Measurements from ENCODE around the gene IL11. TPM values are rescaled to one million over a fixed set of nuclear protein-coding genes. Genes with fewer than 3 reads are reported as not detected.

The IL11 gene
- total RNA-seq, 4 donors from 2014 or later: 1.6 TPM; not detected in 3

GRCh38 chr19:55325172-55325571 lies 45.1 kb downstream of the IL11 start, which contains the start of gene TMEM150B:
Gene TMEM150B (minus strand): TSS chr19:55325341. CDS start chr19:55321036, 4,305 bp downstream.
- no peak within 1 kb of the TSS for H3K4me3 ChIP-seq
- DNase-seq: no peak

GRCh38 chr19:55324662-55325061 lies 45.6 kb downstream of the IL11 start:
- DNase-seq: no peak
- no peaks in the 10 kb centered on the region for H3K36me3 ChIP-seq
- H3K9me3 ChIP-seq: no peaks in the 10 kb centered on the region
- no peak overlapping the region for H3K4me3 ChIP-seq
- no peaks in the 10 kb centered on the region for H3K27me3 ChIP-seq
- TF ChIP-seq POLR2A (IDR thresholded peaks at IDR 0.05): no peak
- no peak for TF ChIP-seq CTCF (IDR thresholded peaks at IDR 0.05)
- H3K4me1 ChIP-seq: no peaks in the 10 kb centered on the region
- no peak overlapping the region for H3K27ac ChIP-seq
- intact Hi-C loops (cut with DNase I; ENCODE audit: low total_unique reads): no loop called here

More at GRCh38 chr19:55325172-55325571, 45.1 kb downstream of the IL11 start, which contains the start of gene TMEM150B:
- no peaks in the 10 kb centered on the region for H3K36me3 ChIP-seq
- no peaks in the 10 kb centered on the region for H3K4me1 ChIP-seq
- no peaks in the 10 kb centered on the region for H3K9me3 ChIP-seq
- TF ChIP-seq POLR2A (IDR thresholded peaks at IDR 0.05) (no peak), CTCF (IDR thresholded peaks at IDR 0.05) (no peak)
- H3K27ac ChIP-seq: no peak within 1 kb of the TSS
- no peaks in the 10 kb centered on the region for H3K27me3 ChIP-seq
- intact Hi-C loops (cut with DNase I; ENCODE audit: low total_unique reads): no loop called here

GRCh38 chr19:55322204-55322885 lies 47.9 kb downstream of the IL11 start:
- Histone ChIP-seq H3K36me3 (no peaks in the 10 kb centered on the region), H3K4me1 (no peaks in the 10 kb centered on the region), H3K9me3 (no peaks in the 10 kb centered on the region), H3K27me3 (no peaks in the 10 kb centered on the region), H3K4me3 (no peak overlapping the region), H3K27ac (no peak overlapping the region)
- DNase-seq: no peak
- intact Hi-C loops (cut with DNase I; ENCODE audit: low total_unique reads): no loop called here
- TF ChIP-seq CTCF (IDR thresholded peaks at IDR 0.05): no peak
- no peak for TF ChIP-seq POLR2A (IDR thresholded peaks at IDR 0.05)

- H3K27me3 ChIP-seq: no peaks in the 10 kb centered on the region
- no peaks in the 10 kb centered on the region for H3K36me3 ChIP-seq
- H3K4me1 ChIP-seq: no peaks in the 10 kb centered on the region
- H3K27ac ChIP-seq: no peak overlapping the region
- TF ChIP-seq POLR2A (IDR thresholded peaks at IDR 0.05): no peak
- no peak for TF ChIP-seq CTCF (IDR thresholded peaks at IDR 0.05)
- no peak for DNase-seq
- no peaks in the 10 kb centered on the region for H3K9me3 ChIP-seq
- no peak overlapping the region for H3K4me3 ChIP-seq
- intact Hi-C loops (cut with DNase I; ENCODE audit: low total_unique reads): no loop called here
Measured at GRCh38 chr19:55321466-55322137, 48.7 kb downstream of the IL11 start.

- H3K36me3 ChIP-seq: no peaks in the 10 kb centered on the region
- no peaks in the 10 kb centered on the region for H3K27me3 ChIP-seq
- no peak for DNase-seq
- no peak overlapping the region for H3K4me3 ChIP-seq
- intact Hi-C loops (cut with DNase I; ENCODE audit: low total_unique reads): no loop called here
- H3K4me1 ChIP-seq: no peaks in the 10 kb centered on the region
- H3K27ac ChIP-seq: no peak overlapping the region
- H3K9me3 ChIP-seq: no peaks in the 10 kb centered on the region
- TF ChIP-seq CTCF (IDR thresholded peaks at IDR 0.05) (no peak), POLR2A (IDR thresholded peaks at IDR 0.05) (no peak)
Measured at GRCh38 chr19:55320844-55321419, 49.3 kb downstream of the IL11 start.
